NCI-H1105 treated with DMSO at 0.1 percent for 48 hours (cell line): ENCODE measurements around the gene PRSS1.

Experiments used
- DNase-seq: peaks from one replicate; lab custom pipeline; 2025; lab: John Stamatoyannopoulos, UW

PRSS1 gene

DNA sequence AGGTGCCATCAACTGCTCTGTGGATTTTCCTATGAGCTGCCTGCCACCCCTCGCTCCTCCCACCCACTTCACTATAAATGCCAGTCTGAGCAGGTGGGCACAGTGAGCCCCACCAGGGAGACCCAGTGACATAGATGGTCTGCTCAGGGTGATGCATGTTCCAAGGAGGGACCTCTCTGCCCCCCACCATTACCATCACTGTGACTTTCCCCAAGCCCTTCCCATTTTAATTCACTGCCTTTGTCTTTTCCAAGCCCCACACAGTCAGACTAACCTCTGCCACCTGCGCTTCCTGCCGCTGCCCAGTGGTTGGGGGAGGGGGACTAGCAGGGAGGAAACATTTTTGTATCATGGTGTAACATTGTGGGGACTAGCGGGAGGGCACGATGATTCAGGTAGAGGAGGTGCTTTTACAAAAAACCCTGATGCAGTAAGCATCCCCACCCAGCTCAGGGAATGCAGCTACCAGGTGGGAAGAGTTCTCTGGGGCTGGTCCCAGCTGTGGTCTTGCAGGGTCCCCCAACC, 46.1 kb downstream of the PRSS1 start:
- no peak for DNase-seq

- no peak for DNase-seq
These were observed 46.8 kb downstream of the PRSS1 start for GRCh38 chr7:142796001-142796500.

- no peak for DNase-seq
These were observed 47.5 kb downstream of the PRSS1 start for GRCh38 chr7:142796501-142797390.

DNA sequence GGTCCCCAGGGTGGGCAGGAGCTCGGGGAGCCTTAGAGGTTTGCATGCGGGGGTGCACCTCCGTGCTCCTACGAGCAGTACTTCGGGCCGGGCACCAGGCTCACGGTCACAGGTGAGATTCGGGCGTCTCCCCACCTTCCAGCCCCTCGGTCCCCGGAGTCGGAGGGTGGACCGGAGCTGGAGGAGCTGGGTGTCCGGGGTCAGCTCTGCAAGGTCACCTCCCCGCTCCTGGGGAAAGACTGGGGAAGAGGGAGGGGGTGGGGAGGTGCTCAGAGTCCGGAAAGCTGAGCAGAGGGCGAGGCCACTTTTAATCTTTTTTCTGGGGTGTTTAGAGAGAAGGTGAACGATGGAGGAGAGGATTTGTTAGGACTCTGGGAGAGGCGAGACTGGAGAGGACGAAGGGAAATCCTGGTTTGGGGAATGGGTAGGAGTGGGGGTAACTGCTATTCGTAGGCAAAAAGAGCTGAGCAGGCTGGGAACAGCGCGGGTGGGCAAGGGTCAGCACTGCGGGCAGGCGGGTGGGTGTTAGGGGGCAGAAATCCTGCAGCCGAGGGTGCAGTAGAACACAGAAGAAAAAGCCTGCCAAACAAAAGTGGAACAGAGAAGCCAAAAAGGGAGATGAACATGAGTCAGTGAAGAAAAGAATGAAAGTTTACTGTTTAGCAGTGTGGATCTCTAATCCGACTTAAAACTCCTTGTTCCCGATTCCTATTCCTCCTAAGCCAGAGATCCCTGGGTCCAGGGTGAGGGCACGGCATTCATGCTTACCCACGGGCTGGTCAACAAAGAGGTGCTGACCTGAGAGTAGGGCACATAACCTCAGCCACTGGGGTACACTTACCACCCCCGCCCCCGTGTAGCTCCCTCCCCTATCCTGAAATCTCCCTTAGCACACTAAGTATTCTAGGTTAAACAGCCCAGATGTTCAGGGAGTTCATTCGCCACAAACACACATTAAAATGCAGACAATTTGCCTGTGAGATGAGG, 48.4 kb downstream of the PRSS1 start:
- DNase-seq, result no peak

DNA sequence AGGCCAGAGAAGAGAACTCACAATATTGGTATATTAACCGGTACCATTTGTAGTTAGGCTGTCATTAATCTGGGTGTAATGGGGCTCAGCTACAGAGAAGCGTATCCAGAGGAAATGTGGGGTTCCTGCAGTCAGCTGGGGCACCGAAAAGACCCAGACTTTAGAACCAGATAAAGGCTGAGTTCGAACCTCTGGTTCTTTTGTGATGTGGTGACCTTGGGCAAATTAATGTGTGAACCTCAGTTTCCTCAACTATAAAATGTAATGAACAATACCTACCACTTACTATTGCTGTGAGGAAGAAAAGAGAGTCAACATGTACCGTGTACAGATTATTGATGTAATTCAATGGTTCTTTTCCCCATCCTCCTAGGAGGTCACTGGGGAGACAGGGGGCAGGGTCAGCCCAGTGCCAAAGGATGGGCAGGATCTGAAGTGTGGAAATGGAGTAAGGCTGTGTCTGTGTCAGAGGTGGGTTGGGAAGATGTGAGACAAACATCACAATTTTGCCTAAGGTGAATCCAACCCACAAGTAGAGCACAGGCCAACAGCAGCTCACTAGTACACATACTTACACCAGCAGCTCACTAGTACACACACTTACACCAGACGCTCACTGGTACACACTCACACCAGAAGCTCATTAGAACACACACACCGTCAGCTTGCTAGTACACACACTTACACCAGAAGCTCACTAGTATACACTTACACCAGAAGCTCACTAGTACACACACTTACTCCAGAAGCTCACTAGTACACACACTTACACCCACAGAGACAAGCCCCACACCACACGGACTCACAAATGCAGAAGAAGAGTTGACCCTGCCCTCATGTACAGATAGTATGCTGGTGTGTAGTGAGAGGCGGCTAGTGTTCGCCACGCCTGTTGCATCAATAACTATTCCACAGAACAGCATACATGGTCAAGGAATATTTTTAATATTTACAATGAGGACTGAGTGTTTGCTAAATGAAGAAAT, 49.5 kb downstream of the PRSS1 start:
- DNase-seq, result no peak

DNA sequence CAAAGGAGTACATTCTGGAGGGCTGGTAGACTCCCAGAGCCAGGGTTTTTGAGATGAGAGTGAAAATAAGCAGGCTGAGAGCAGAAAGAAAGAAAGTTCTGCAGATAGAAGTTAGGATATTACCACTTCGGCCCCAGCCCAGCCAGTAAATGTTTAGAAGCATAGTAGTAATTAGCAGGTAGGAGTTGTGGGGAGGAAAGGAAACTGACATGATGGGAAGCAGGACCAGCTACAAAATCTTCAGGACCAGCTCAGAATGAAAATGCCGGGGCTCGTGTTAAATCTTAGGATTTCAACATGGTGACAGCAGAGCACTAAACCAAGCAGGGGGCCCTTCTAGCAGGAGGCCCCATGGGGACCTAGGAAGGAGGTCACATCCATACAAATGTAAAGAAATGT, 50.2 kb downstream of the PRSS1 start:
- DNase-seq, result no peak

DNA sequence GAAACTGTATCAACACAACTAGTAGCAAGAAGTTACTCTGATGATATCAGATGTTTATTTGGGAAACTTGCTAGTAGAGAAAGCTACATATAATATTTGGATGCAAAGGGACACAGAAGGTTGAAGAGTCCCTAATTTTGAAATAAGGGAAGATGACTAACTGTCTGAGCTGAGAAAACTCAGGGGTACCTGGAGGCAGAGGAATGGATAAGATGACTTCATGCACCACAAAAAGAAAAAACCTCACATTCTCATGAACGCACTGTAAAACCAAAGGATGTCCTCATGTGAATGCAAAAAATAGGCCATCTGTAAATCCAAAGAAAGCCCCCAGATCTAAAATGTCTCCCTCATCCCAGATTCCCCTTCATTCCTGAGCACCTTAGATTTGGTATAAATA, 50.8 kb downstream of the PRSS1 start:
- no peak for DNase-seq

GRCh38 chr7:142800699-142801260, 51.5 kb downstream of the PRSS1 start:
- no peak for DNase-seq

DNA sequence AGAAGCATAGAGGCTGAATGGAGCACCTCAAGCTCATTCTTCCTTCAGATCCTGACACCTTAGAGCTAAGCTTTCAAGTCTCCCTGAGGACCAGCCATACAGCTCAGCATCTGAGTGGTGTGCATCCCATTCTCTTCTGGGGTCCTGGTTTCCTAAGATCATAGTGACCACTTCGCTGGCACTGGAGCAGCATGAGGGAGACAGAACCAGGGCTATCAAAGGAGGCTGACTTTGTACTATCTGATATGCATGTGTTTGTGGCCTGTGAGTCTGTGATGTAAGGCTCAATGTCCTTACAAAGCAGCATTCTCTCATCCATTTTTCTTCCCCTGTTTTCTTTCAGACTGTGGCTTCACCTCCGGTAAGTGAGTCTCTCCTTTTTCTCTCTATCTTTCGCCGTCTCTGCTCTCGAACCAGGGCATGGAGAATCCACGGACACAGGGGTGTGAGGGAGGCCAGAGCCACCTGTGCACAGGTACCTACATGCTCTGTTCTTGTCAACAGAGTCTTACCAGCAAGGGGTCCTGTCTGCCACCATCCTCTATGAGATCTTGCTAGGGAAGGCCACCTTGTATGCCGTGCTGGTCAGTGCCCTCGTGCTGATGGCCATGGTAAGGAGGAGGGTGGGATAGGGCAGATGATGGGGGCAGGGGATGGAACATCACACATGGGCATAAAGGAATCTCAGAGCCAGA, 52.5 kb downstream of the PRSS1 start:
- no peak for DNase-seq

DNA sequence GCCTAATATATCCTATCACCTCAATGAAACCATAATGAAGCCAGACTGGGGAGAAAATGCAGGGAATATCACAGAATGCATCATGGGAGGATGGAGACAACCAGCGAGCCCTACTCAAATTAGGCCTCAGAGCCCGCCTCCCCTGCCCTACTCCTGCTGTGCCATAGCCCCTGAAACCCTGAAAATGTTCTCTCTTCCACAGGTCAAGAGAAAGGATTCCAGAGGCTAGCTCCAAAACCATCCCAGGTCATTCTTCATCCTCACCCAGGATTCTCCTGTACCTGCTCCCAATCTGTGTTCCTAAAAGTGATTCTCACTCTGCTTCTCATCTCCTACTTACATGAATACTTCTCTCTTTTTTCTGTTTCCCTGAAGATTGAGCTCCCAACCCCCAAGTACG, 53.0 kb downstream of the PRSS1 start:
- DNase-seq, result no peak
